Prostate gland (tissue), 2 donors: ENCODE data around the gene PCDHB14. TPM values are rescaled to one million over a fixed set of nuclear protein-coding genes. Genes with fewer than 3 reads are reported as not detected.
"Not testable (repeated sequence)": the region's sequence is repeated elsewhere in the genome, so short reads cannot be mapped to it uniquely, and the experiment has no call there.

Source experiments
- DNase-seq: peaks from one replicate; pipeline ENCODE4 v3.0.0-alpha.2; 2019; ENCODE audit warnings: low spot score
- H3K27ac ChIP-seq, 2 donors: fragments of 200-600 bp; sonication (generic); 2 replicates each; pipeline ENCODE4 v1.5.1; 2017 to 2019
- H3K27me3 ChIP-seq: fragments of 200-600 bp; sonication (generic); replicated peaks from 2 replicates; pipeline ENCODE4 v1.5.1; 2019; ENCODE audit not compliant: insufficient read depth
- H3K36me3 ChIP-seq, 2 donors: fragments of 200-600 bp; sonication (generic); 1 replicate in 1 of 2; 2 replicates in 1 of 2; pipeline versions ENCODE4 v1.5.1 to v1.8.1; 2017 to 2019
- H3K4me1 ChIP-seq: fragments of 200-600 bp; sonication (generic); replicated peaks from 2 replicates; pipeline ENCODE4 v1.5.1; 2019
- H3K4me3 ChIP-seq, 2 donors: fragments of 200-600 bp; sonication (generic); 2 replicates each; pipeline ENCODE4 v1.5.1; 2017 to 2019
- H3K9me3 ChIP-seq: fragments of 200-600 bp; sonication (generic); 2 replicates; pipeline ENCODE4 v1.5.1; 2017
- POLR2A ChIP-seq: fragments of 450-650 bp; IDR thresholded peaks from one replicate; pipeline ENCODE4 v1.6.1; 2016; ENCODE audit warnings: antibody characterized with exemption, mild to moderate bottlenecking
- POLR2AphosphoS5 ChIP-seq: sonication (generic); formaldehyde crosslinking; IDR thresholded peaks from one replicate; pipeline ENCODE4 v1.6.1; 2017; ENCODE audit warnings: antibody characterized with exemption
- WGBS: methylation state at CpG from one replicate; pipeline ENCODE4 v1.1.5; 2018; 5-methylcytosine and 5-hydroxymethylcytosine counted together
- intact Hi-C: fragments of 100-400 bp; cut with DNase I; formaldehyde crosslinking; loops from one replicate; pipeline ENCODE4 v1.14.2; 2022
- total RNA-seq, 2 donors: library from RNA; depleted of rRNA; stranded (reverse); fragments of >200 nt; gene quantifications; one replicate each; pipeline ENCODE4 v1.1.0, GENCODE V29; 2016
- TF ChIP-seq, protein P1 (sequence below), 4 experiments: fragments of 200-600 bp in 2 of 4; fragments of 450-650 bp in 2 of 4; sonication (generic) in 2 of 4; IDR thresholded peaks; 1 replicate in 3 of 4; 2 replicates in 1 of 4; pipeline ENCODE4 v1.5.1; 2016 to 2019; ENCODE audit warnings: antibody characterized with exemption in 4 of 4, mild to moderate bottlenecking in 2 of 4, moderate library complexity in 2 of 4

PCDHB14 gene
- total RNA-seq, 2 donors from 2014 or later = 4.6 to 6.7 TPM

DNA sequence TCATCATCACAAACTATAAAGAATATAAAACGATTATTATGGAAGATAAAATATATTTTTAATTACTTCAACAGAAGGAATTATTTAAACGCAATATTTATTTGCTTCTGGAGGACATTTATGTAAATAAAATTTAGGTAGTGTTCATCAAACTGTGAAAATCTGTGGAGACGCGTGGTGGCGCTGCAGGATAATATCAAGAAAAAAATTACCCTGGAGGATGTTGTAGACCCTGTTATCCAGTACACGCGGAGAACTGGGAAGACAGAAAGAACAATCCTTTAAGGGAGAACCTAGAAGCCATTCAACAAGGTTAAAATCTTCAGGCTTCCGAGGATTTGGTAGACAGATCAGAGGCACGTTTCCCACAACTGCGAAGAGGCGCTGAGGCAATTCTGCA is 14.7 kb upstream of the PCDHB14 start, which contains the start of gene PCDHB12:
Gene PCDHB12, plus strand, starts transcription at position 242 of the 400 bp plus-strand sequence. CDS start 189 bp downstream, outside the sequence.
- no peak within 1 kb of the TSS for H3K27ac ChIP-seq
- intact Hi-C loops = no loop called here
- no peaks in the 10 kb centered on the region for H3K9me3 ChIP-seq
- no peaks in the 10 kb centered on the region for H3K4me1 ChIP-seq
- TF ChIP-seq POLR2A = no peak
- TF ChIP-seq, protein P1, sequence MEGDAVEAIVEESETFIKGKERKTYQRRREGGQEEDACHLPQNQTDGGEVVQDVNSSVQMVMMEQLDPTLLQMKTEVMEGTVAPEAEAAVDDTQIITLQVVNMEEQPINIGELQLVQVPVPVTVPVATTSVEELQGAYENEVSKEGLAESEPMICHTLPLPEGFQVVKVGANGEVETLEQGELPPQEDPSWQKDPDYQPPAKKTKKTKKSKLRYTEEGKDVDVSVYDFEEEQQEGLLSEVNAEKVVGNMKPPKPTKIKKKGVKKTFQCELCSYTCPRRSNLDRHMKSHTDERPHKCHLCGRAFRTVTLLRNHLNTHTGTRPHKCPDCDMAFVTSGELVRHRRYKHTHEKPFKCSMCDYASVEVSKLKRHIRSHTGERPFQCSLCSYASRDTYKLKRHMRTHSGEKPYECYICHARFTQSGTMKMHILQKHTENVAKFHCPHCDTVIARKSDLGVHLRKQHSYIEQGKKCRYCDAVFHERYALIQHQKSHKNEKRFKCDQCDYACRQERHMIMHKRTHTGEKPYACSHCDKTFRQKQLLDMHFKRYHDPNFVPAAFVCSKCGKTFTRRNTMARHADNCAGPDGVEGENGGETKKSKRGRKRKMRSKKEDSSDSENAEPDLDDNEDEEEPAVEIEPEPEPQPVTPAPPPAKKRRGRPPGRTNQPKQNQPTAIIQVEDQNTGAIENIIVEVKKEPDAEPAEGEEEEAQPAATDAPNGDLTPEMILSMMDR (IDR thresholded peaks at IDR 0.05) = no peak
- TF ChIP-seq POLR2AphosphoS5 = no peak
- H3K27me3 ChIP-seq = peaks cover 11% of the 10 kb centered on the region
- 16% methylated on average over 11 of the region's 11 CpGs for WGBS
- DNase-seq = no peak
- H3K36me3 ChIP-seq = no peaks in the 10 kb centered on the region
- H3K4me3 ChIP-seq = no peak within 1 kb of the TSS

DNA sequence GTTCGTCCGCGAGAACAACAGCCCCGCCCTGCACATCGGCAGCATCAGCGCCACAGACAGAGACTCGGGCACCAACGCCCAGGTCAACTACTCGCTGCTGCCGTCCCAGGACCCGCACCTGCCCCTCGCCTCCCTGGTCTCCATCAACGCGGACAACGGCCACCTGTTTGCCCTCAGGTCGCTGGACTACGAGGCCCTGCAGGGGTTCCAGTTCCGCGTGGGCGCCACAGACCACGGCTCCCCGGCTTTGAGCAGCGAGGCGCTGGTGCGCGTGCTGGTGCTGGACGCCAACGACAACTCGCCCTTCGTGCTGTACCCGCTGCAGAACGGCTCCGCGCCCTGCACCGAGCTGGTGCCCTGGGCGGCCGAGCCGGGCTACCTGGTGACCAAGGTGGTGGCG is 12.9 kb upstream of the PCDHB14 start:
- DNase-seq, H3K4me1 ChIP-seq, intact Hi-C loops, H3K9me3 ChIP-seq, H3K27ac ChIP-seq, H3K36me3 ChIP-seq, H3K4me3 ChIP-seq: not testable (repeated sequence)
- WGBS = 31% methylated on average over 15 of the region's 39 CpGs
- peaks cover 11% of the 10 kb centered on the region for H3K27me3 ChIP-seq

DNA sequence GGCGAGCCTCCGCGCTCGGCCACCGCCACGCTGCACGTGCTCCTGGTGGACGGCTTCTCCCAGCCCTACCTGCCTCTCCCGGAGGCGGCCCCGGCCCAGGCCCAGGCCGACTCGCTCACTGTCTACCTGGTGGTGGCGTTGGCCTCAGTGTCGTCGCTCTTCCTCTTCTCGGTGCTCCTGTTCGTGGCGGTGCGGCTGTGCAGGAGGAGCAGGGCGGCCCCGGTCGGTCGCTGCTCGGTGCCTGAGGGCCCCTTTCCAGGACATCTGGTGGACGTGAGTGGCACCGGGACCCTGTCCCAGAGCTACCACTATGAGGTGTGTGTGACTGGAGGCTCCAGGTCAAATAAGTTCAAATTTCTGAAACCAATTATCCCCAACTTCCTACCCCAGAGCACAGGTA is 12.3 kb upstream of the PCDHB14 start:
- DNase-seq, H3K4me1 ChIP-seq, H3K9me3 ChIP-seq, H3K36me3 ChIP-seq, H3K4me3 ChIP-seq, H3K27ac ChIP-seq, intact Hi-C loops: not testable (repeated sequence)
- peaks cover 11% of the 10 kb centered on the region for H3K27me3 ChIP-seq
- WGBS = 25% methylated on average over 13 of the region's 27 CpGs

DNA sequence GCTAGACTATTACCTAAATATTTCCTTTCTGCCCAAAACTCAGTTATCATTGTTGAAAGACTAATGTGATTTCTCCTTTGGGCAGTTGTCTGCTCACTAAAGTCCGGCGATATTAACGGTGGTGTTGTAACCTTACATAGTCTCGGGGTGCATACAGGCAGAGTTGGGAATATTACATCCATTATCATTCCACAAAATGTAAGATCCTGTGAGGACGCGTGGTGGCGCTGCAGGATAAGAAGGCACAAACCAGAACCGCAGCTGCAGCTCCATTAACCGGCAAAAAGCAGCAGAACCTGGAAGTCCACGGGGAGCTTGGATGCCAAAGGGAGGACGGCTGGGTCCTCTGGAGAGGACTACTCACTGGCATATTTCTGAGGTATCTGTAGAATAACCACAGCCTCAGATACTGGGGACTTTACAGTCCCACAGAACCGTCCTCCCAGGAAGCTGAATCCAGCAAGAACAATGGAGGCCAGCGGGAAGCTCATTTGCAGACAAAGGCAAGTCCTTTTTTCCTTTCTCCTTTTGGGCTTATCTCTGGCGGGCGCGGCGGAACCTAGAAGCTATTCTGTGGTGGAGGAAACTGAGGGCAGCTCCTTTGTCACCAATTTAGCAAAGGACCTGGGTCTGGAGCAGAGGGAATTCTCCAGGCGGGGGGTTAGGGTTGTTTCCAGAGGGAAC is 9.3 kb upstream of the PCDHB14 start, which contains the start of gene PCDHB13:
Gene PCDHB13, plus strand, starts transcription at position 264 of the 684 bp plus-strand sequence. Its CDS starts 205 bp downstream, at position 469.
- H3K4me3 ChIP-seq, H3K27ac ChIP-seq, H3K36me3 ChIP-seq, H3K9me3 ChIP-seq, H3K4me1 ChIP-seq, H3K27me3 ChIP-seq, intact Hi-C loops: not testable (repeated sequence)
- WGBS = 10% methylated on average over 13 of the region's 18 CpGs
- TF ChIP-seq, protein P1 (IDR thresholded peaks at IDR 0.05) = peak in 1 of 4 experiments; percentile 36
- DNase-seq = peak; percentile 14

GRCh38 chr5:141214583-141214982 is 8.6 kb upstream of the PCDHB14 start:
- H3K36me3 ChIP-seq, DNase-seq, intact Hi-C loops, H3K27me3 ChIP-seq, H3K27ac ChIP-seq, H3K9me3 ChIP-seq, H3K4me3 ChIP-seq, H3K4me1 ChIP-seq: not testable (repeated sequence)
- 58% methylated on average over 12 of the region's 12 CpGs for WGBS

- H3K36me3 ChIP-seq, H3K4me3 ChIP-seq, intact Hi-C loops, H3K27ac ChIP-seq, H3K27me3 ChIP-seq, H3K4me1 ChIP-seq, DNase-seq, H3K9me3 ChIP-seq: not testable (repeated sequence)
- 28% methylated on average over 26 of the region's 40 CpGs for whole genome bisulfite sequencing
These were observed 7.6 kb upstream of the PCDHB14 start for GRCh38 chr5:141215504-141215903.

- 25% methylated on average over 26 of the region's 26 CpGs for WGBS
- H3K9me3 ChIP-seq, intact Hi-C loops, DNase-seq, H3K27me3 ChIP-seq, H3K4me1 ChIP-seq, H3K36me3 ChIP-seq, H3K4me3 ChIP-seq, H3K27ac ChIP-seq: not testable (repeated sequence)
These were observed 7.1 kb upstream of the PCDHB14 start for GRCh38 chr5:141216035-141216434.

GRCh38 chr5:141224844-141225243 is 1.7 kb downstream of the PCDHB14 start:
- DNase-seq, H3K4me1 ChIP-seq, H3K27me3 ChIP-seq, H3K27ac ChIP-seq, H3K4me3 ChIP-seq, H3K36me3 ChIP-seq, H3K9me3 ChIP-seq: not testable (repeated sequence)
- 20% methylated on average over 15 of the region's 40 CpGs for WGBS
- intact Hi-C loops = loop anchor here (10.0 kb wide), 1 partner anchor 340 kb away; no protein-coding TSS in a partner anchor

DNA sequence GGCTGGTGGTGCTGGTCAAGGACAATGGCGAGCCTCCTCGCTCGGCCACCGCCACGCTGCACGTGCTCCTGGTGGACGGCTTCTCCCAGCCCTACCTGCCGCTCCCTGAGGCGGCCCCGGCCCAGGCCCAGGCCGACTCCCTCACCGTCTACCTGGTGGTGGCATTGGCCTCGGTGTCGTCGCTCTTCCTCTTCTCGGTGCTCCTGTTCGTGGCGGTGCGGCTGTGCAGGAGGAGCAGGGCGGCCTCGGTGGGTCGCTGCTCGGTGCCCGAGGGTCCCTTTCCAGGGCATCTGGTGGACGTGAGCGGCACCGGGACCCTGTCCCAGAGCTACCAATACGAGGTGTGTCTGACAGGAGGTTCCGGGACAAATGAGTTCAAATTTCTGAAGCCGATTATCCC is 2.3 kb downstream of the PCDHB14 start:
- not testable (repeated sequence) for H3K9me3 ChIP-seq, H3K36me3 ChIP-seq, H3K4me1 ChIP-seq, H3K27ac ChIP-seq, DNase-seq, H3K27me3 ChIP-seq, H3K4me3 ChIP-seq
- WGBS = 30% methylated on average over 17 of the region's 30 CpGs
- intact Hi-C loops = loop anchor here (10.0 kb wide), 1 partner anchor 339 kb away; no protein-coding TSS in a partner anchor
